OCI-LY1 (cell line): ENCODE results near the gene CEND1.

ENCODE experiments used
- CTCF ChIP-seq: fragments of 200-600 bp; sonication (generic), shearing (Covaris generic); IDR thresholded peaks from 2 replicates; pipeline ENCODE4 v1.5.1; 2017; ENCODE audit warnings: mild to moderate bottlenecking, antibody characterized with exemption, low read length, moderate library complexity, mixed read lengths
- EZH2 ChIP-seq: fragments of 200-600 bp; sonication (generic), shearing (Covaris generic); IDR thresholded peaks from 2 replicates; pipeline ENCODE4 v1.8.0; 2017; ENCODE audit warnings: borderline replicate concordance, mixed run types, mild to moderate bottlenecking, antibody characterized with exemption, low read length, moderate library complexity, mixed read lengths

GRCh38 chr11:818396-819128 lies 28.7 kb upstream of the CEND1 start, which contains the start of gene PNPLA2:
- TF ChIP-seq CTCF (no peak), EZH2 (no peak)
